SU-DHL-6 (cell line): Measurements from ENCODE around the gene RTP1.
"Not testable (repeated sequence)": the region's sequence is repeated elsewhere in the genome, so short reads cannot be mapped to it uniquely, and the experiment has no call there.

Experiments
- H2AFZ ChIP-seq: fragments of 200-600 bp; sonication (generic); 2 replicates; pipeline ENCODE4 v1.6.1; 2014; ENCODE audit warnings: low read depth, mild to moderate bottlenecking, moderate library complexity, mixed read lengths, antibody characterized with exemption, low read length; ENCODE audit not compliant: severe bottlenecking
- H3F3A ChIP-seq: fragments of 200-600 bp; shearing (Covaris generic); 2 replicates; pipeline ENCODE4 v1.6.0; 2016; ENCODE audit warnings: antibody characterized with exemption, mild to moderate bottlenecking; ENCODE audit not compliant: insufficient read depth
- H3K27ac ChIP-seq: fragments of 200-600 bp; sonication (generic); 2 replicates; pipeline ENCODE4 v1.5.1; 2016; ENCODE audit warnings: low read depth, mild to moderate bottlenecking, low read length, moderate library complexity, mixed read lengths
- H3K27me3 ChIP-seq: fragments of 200-600 bp; sonication (generic), shearing (Covaris generic); 2 replicates; pipeline ENCODE4 v1.6.0; 2014; ENCODE audit warnings: mild to moderate bottlenecking, low read length
- H3K36me3 ChIP-seq: fragments of 200-600 bp; sonication (generic); 2 replicates; pipeline ENCODE4 v1.6.1; 2014; ENCODE audit warnings: mild to moderate bottlenecking, low read length, mixed read lengths
- H3K4me2 ChIP-seq: fragments of 300-600, 200-600 bp; shearing (Covaris generic), sonication (generic); 2 replicates; pipeline ENCODE4 v1.6.0; 2014; ENCODE audit warnings: low read length, low read depth, mild to moderate bottlenecking; ENCODE audit not compliant: poor library complexity, severe bottlenecking
- H3K4me3 ChIP-seq: fragments of 200-600 bp; sonication (generic); 2 replicates; pipeline ENCODE4 v1.5.1; 2014; ENCODE audit warnings: antibody characterized with exemption, low read length, mild to moderate bottlenecking, mixed read lengths; ENCODE audit not compliant: insufficient read depth, poor library complexity, severe bottlenecking
- H3K79me2 ChIP-seq: fragments of 200-600 bp; sonication (generic); 2 replicates; pipeline ENCODE4 v1.6.1; 2014; ENCODE audit warnings: mild to moderate bottlenecking, low read length, moderate library complexity; ENCODE audit not compliant: insufficient read depth
- H3K9ac ChIP-seq: fragments of 200-600 bp; sonication (generic); 2 replicates; pipeline ENCODE4 v1.7.0; 2014; ENCODE audit warnings: mild to moderate bottlenecking, low read length
- H3K9me2 ChIP-seq: fragments of 200-600 bp; sonication (generic); replicated peaks from 2 replicates; pipeline ENCODE4 v1.6.1; 2014; ENCODE audit warnings: low read length; ENCODE audit not compliant: insufficient read depth
- H3K9me3 ChIP-seq: fragments of 200-600 bp; sonication (generic); 2 replicates; pipeline ENCODE4 v1.6.1; 2014; ENCODE audit warnings: low read length, mixed read lengths; ENCODE audit not compliant: insufficient read depth
- H4K20me1 ChIP-seq: fragments of 200-600 bp; sonication (generic); 2 replicates; pipeline ENCODE4 v1.6.1; 2014; ENCODE audit warnings: low read depth, mild to moderate bottlenecking, antibody characterized with exemption, low read length, moderate library complexity, mixed read lengths
- CTCF ChIP-seq: fragments of 200-600 bp; sonication (generic); IDR thresholded peaks from one replicate; pipeline ENCODE4 v1.5.1; 2017; ENCODE audit warnings: antibody characterized with exemption, mild to moderate bottlenecking, low read length, moderate library complexity; ENCODE audit not compliant: insufficient read depth, poor library complexity, severe bottlenecking
- EZH2phosphoT487 ChIP-seq: fragments of 200-600 bp; sonication (generic), shearing (Covaris generic); conservative IDR thresholded peaks from 2 replicates; pipeline ENCODE4 v1.6.1; 2018; ENCODE audit warnings: mild to moderate bottlenecking, antibody characterized with exemption, low read length, moderate library complexity, mixed read lengths

Gene RTP1

GRCh38 chr3:187238239-187238638 lies 41.0 kb downstream of the RTP1 start:
- H2AFZ ChIP-seq, result no peak overlapping the region
- TF ChIP-seq CTCF (no peak), EZH2phosphoT487 (no peak)
- no peaks in the 10 kb centered on the region for H3K27me3 ChIP-seq
- no peaks in the 10 kb centered on the region for H3K9me2 ChIP-seq
- no peaks in the 10 kb centered on the region for H3K79me2 ChIP-seq
- H3F3A ChIP-seq, result no peaks in the 10 kb centered on the region
- no peaks in the 10 kb centered on the region for H3K9me3 ChIP-seq
- H3K36me3 ChIP-seq, result no peaks in the 10 kb centered on the region
- H3K27ac ChIP-seq, result no peak overlapping the region
- H3K4me2 ChIP-seq, result no peak overlapping the region
- no peak overlapping the region for H3K4me3 ChIP-seq
- no peak overlapping the region for H3K9ac ChIP-seq
- no peaks in the 10 kb centered on the region for H4K20me1 ChIP-seq

GRCh38 chr3:187238835-187239234 lies 41.5 kb downstream of the RTP1 start:
- not testable (repeated sequence) for H3K4me3 ChIP-seq, H3K36me3 ChIP-seq, H3K9me2 ChIP-seq, H3K27ac ChIP-seq, H4K20me1 ChIP-seq, H3K4me2 ChIP-seq, H3K9ac ChIP-seq, H3K27me3 ChIP-seq, H3K79me2 ChIP-seq, H3K9me3 ChIP-seq, H2AFZ ChIP-seq, H3F3A ChIP-seq

- H3K9me2 ChIP-seq, result no peaks in the 10 kb centered on the region
- H3K4me3 ChIP-seq, result no peak overlapping the region
- H2AFZ ChIP-seq, result no peak overlapping the region
- no peak overlapping the region for H3K9ac ChIP-seq
- no peaks in the 10 kb centered on the region for H3K9me3 ChIP-seq
- TF ChIP-seq CTCF, result no peak
- no peak for TF ChIP-seq EZH2phosphoT487
- no peaks in the 10 kb centered on the region for H3K36me3 ChIP-seq
- peaks cover 3% of the 10 kb centered on the region; the same call in 1 of the 2 replicates for H3K27me3 ChIP-seq
- H4K20me1 ChIP-seq, result no peaks in the 10 kb centered on the region
- no peak overlapping the region for H3K27ac ChIP-seq
- no peak overlapping the region for H3K4me2 ChIP-seq
- no peaks in the 10 kb centered on the region for H3K79me2 ChIP-seq
- H3F3A ChIP-seq, result no peaks in the 10 kb centered on the region
These were observed 45.1 kb downstream of the RTP1 start for GRCh38 chr3:187242435-187242834.

- no peaks in the 10 kb centered on the region for H3K9me2 ChIP-seq
- H3K36me3 ChIP-seq, result no peaks in the 10 kb centered on the region
- no peak overlapping the region for H3K4me3 ChIP-seq
- no peaks in the 10 kb centered on the region for H3F3A ChIP-seq
- H3K79me2 ChIP-seq, result no peaks in the 10 kb centered on the region
- TF ChIP-seq EZH2phosphoT487, result no peak
- no peak for TF ChIP-seq CTCF
- H2AFZ ChIP-seq, result no peak overlapping the region
- H3K9me3 ChIP-seq, result no peaks in the 10 kb centered on the region
- peaks cover 3% of the 10 kb centered on the region; the same call in 1 of the 2 replicates for H3K27me3 ChIP-seq
- no peak overlapping the region for H3K9ac ChIP-seq
- no peak overlapping the region for H3K27ac ChIP-seq
- no peaks in the 10 kb centered on the region for H4K20me1 ChIP-seq
- H3K4me2 ChIP-seq, result no peak overlapping the region
These were observed 45.6 kb downstream of the RTP1 start for GRCh38 chr3:187242900-187243299.
